ACC112 (cell line): ENCODE results near the gene TEAD1.

ENCODE experiments used
- H2AFZ ChIP-seq: fragments of 200-600 bp; sonication (generic); one replicate; pipeline ENCODE4 v1.6.0; 2017; ENCODE audit warnings: antibody characterized with exemption, low read length; ENCODE audit not compliant: unreplicated experiment
- H3K27ac ChIP-seq: fragments of 200-600 bp; sonication (generic); 2 replicates; pipeline ENCODE4 v1.5.1; 2014; ENCODE audit warnings: low read depth, mild to moderate bottlenecking, antibody characterized with exemption, low read length, moderate library complexity
- H3K27me3 ChIP-seq: fragments of 200-600 bp; sonication (generic); 2 replicates; pipeline ENCODE4 v1.6.1; 2014; ENCODE audit warnings: mild to moderate bottlenecking, antibody characterized with exemption, low read length, moderate library complexity, mixed read lengths; ENCODE audit not compliant: insufficient read depth
- H3K36me3 ChIP-seq: fragments of 200-600 bp; sonication (generic); 2 replicates; pipeline ENCODE4 v1.6.1; 2016; ENCODE audit warnings: mild to moderate bottlenecking, antibody characterized with exemption, low read length, moderate library complexity, mixed read lengths; ENCODE audit not compliant: insufficient read depth
- H3K4me1 ChIP-seq: fragments of 200-600 bp; sonication (generic); one replicate; pipeline ENCODE4 v1.6.1; 2016; ENCODE audit warnings: low read length, mixed read lengths; ENCODE audit not compliant: insufficient read depth, unreplicated experiment, control insufficient read depth
- H3K4me3 ChIP-seq: fragments of 200-600 bp; sonication (generic); 2 replicates; pipeline ENCODE4 v1.5.1; 2014; ENCODE audit warnings: mild to moderate bottlenecking, low read depth, low read length
- H3K79me2 ChIP-seq: fragments of 200-600 bp; sonication (generic); one replicate; pipeline ENCODE4 v1.6.0; 2016; ENCODE audit warnings: low read length; ENCODE audit not compliant: control insufficient read depth, unreplicated experiment, insufficient read depth

TEAD1 gene

DNA sequence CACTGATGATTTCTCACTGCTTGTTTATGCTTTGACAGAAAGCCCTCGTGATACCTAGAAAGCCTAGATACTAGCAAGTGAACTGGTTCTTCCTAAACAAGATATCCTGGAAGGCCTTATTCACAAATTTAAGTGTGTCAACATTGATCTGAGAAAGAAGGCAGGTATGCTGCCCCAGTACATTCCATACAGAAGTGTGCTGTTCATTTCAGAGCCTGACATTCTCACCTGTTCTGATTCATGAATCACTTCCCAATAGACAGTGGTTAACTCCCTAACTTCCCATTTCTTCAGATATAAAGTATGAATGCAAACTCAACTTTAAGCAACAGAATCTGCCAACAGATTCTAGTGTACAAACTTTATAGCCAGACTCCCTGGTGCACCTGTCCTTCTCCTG, 319.4 kb downstream of the TEAD1 start:
- no peaks in the 10 kb centered on the region for H3K4me1 ChIP-seq
- no peak overlapping the region for H3K27ac ChIP-seq
- H3K4me3 ChIP-seq = no peak overlapping the region
- H3K79me2 ChIP-seq = no peaks in the 10 kb centered on the region
- H2AFZ ChIP-seq = no peak overlapping the region
- H3K36me3 ChIP-seq = no peaks in the 10 kb centered on the region
- H3K27me3 ChIP-seq = peaks cover 68% of the 10 kb centered on the region
